ENCODE results near the gene EFCAB11. TPM values are rescaled to one million over a fixed set of nuclear protein-coding genes. Genes with fewer than 3 reads are reported as not detected.

Gene EFCAB11
- total and polyA plus RNA-seq, 2 donors (not counting 1 experiment from before 2014, with no cell fraction given) = 4.2 to 13.8 TPM

- CTCF ChIA-PET = no interaction called here
Measured at GRCh38 chr14:89755816-89756215, 198.7 kb downstream of the EFCAB11 start.

GRCh38 chr14:89753828-89754412 is 200.6 kb downstream of the EFCAB11 start:
- Histone ChIP-seq H3K36me3 (replicated peaks in 1 of 2; ENCODE audit: control extremely low read depth in 1 of 2, control insufficient read depth in 1 of 2, extremely low read depth in 1 of 2, insufficient read depth in 2 of 2, low read length in 1 of 2) (no peaks in the 10 kb centered on the region), H3K27me3 (replicated peaks in 1 of 4; ENCODE audit: control extremely low read depth in 1 of 4, control insufficient read depth in 3 of 4, insufficient read depth in 4 of 4, low read length in 3 of 4) (no peaks in the 10 kb centered on the region), H2AFZ (ENCODE audit: insufficient read depth, low read depth, low read length, poor library complexity, severe bottlenecking) (no peak overlapping the region), H3K27ac (ENCODE audit: low read length in 2 of 2) (no peak overlapping the region), H3K79me2 (ENCODE audit: control insufficient read depth, insufficient read depth, low read length) (no peaks in the 10 kb centered on the region), H3K4me2 (replicated peaks; ENCODE audit: low read depth, low read length, poor library complexity, severe bottlenecking) (no peak overlapping the region), H4K20me1 (ENCODE audit: control insufficient read depth, insufficient read depth, low read length, poor library complexity, severe bottlenecking) (no peaks in the 10 kb centered on the region), H3K4me3 (ENCODE audit: control extremely low read depth in 1 of 5, extremely low read depth in 1 of 5, insufficient read depth in 1 of 5, low read depth in 2 of 5, low read length in 4 of 5) (no peak overlapping the region), H3K9me3 (ENCODE audit: control extremely low read depth in 1 of 3, control insufficient read depth in 2 of 3, insufficient read depth in 1 of 3, low read length in 2 of 3) (peaks cover 0 to 8% (median 0%) of the 10 kb centered on the region in 3 donors), H3K4me1 (ENCODE audit: control insufficient read depth in 2 of 2, insufficient read depth in 2 of 2, low read length in 2 of 2) (no peaks in the 10 kb centered on the region), H3K9ac (ENCODE audit: low read length) (no peak overlapping the region)
- peaks cover 5% of the 10 kb centered on the region for H3K4me1 Mint-ChIP-seq
- ChIA-PET CTCF (no interaction called here), POLR2A (no interaction called here)
- no peak overlapping the region for H3K27ac Mint-ChIP-seq
- DNase-seq = no peak
- no peak for TF ChIP-seq CTCF (IDR thresholded peaks at IDR 0.05)
- no peak for TF ChIP-seq EZH2 (IDR thresholded peaks at IDR 0.05; ENCODE audit: borderline replicate concordance, insufficient read depth, low read depth, low read length, poor library complexity, severe bottlenecking)
- H3K4me3 Mint-ChIP-seq = no peak overlapping the region
- H3K9me3 Mint-ChIP-seq (ENCODE audit: insufficient read depth) = peaks cover 6% of the 10 kb centered on the region
- 100% methylated on average over 1 of the region's 4 CpGs for WGBS (ENCODE audit: insufficient coverage)
- intact Hi-C loops (cut with micrococcal nuclease) = no loop called here
- ATAC-seq (ENCODE audit: low read depth) = no peak
- no peaks in the 10 kb centered on the region for H3K27me3 Mint-ChIP-seq

More at GRCh38 chr14:89755816-89756215, 198.7 kb downstream of the EFCAB11 start:
- H3K4me1 ChIP-seq (ENCODE audit: control insufficient read depth in 2 of 2, insufficient read depth in 2 of 2, low read length in 2 of 2) = no peaks in the 10 kb centered on the region
- H3K36me3 ChIP-seq (replicated peaks in 1 of 2; ENCODE audit: control extremely low read depth in 1 of 2, control insufficient read depth in 1 of 2, extremely low read depth in 1 of 2, insufficient read depth in 2 of 2, low read length in 1 of 2) = no peaks in the 10 kb centered on the region
- no peaks in the 10 kb centered on the region for H3K79me2 ChIP-seq (ENCODE audit: control insufficient read depth, insufficient read depth, low read length)
- Mint-ChIP-seq H3K27me3 (no peaks in the 10 kb centered on the region), H3K9me3 (ENCODE audit: insufficient read depth) (peaks cover 6% of the 10 kb centered on the region), H3K27ac (no peak overlapping the region), H3K4me3 (no peak overlapping the region), H3K4me1 (peaks cover 10% of the 10 kb centered on the region)
- TF ChIP-seq EZH2 (IDR thresholded peaks at IDR 0.05; ENCODE audit: borderline replicate concordance, insufficient read depth, low read depth, low read length, poor library complexity, severe bottlenecking) = no peak
- no peak for TF ChIP-seq CTCF (IDR thresholded peaks at IDR 0.05)
- POLR2A ChIA-PET = no interaction called here
- no peak overlapping the region for H2AFZ ChIP-seq (ENCODE audit: insufficient read depth, low read depth, low read length, poor library complexity, severe bottlenecking)
- DNase-seq = no peak
- 90% methylated on average over 3 of the region's 4 CpGs for WGBS (ENCODE audit: insufficient coverage)
- no peaks in the 10 kb centered on the region for H4K20me1 ChIP-seq (ENCODE audit: control insufficient read depth, insufficient read depth, low read length, poor library complexity, severe bottlenecking)
- H3K9me3 ChIP-seq (ENCODE audit: control extremely low read depth in 1 of 3, control insufficient read depth in 2 of 3, insufficient read depth in 1 of 3, low read length in 2 of 3) = peaks cover 0 to 8% (median 0%) of the 10 kb centered on the region in 3 donors
- H3K9ac ChIP-seq (ENCODE audit: low read length) = no peak overlapping the region
- no peak overlapping the region for H3K27ac ChIP-seq (ENCODE audit: low read length in 2 of 2)
- H3K4me2 ChIP-seq (replicated peaks; ENCODE audit: low read depth, low read length, poor library complexity, severe bottlenecking) = no peak overlapping the region
- H3K4me3 ChIP-seq (ENCODE audit: control extremely low read depth in 1 of 5, extremely low read depth in 1 of 5, insufficient read depth in 1 of 5, low read depth in 2 of 5, low read length in 4 of 5) = no peak overlapping the region
- intact Hi-C loops (cut with micrococcal nuclease) = no loop called here
- H3K27me3 ChIP-seq (replicated peaks in 1 of 4; ENCODE audit: control extremely low read depth in 1 of 4, control insufficient read depth in 3 of 4, insufficient read depth in 4 of 4, low read length in 3 of 4) = no peaks in the 10 kb centered on the region
- no peak for ATAC-seq (ENCODE audit: low read depth)

Measured in B cell (primary cell).